ENCODE results near the gene EOLA2.
"Not testable (repeated sequence)": the region's sequence is repeated elsewhere in the genome, so short reads cannot be mapped to it uniquely, and the experiment has no call there.

EOLA2 gene

GRCh38 chrX:149932150-149932549 is 6.1 kb downstream of the EOLA2 start:
- not testable (repeated sequence) for DNase-seq

- DNase-seq, result not testable (repeated sequence)
These were observed 6.9 kb downstream of the EOLA2 start for GRCh38 chrX:149931355-149931754.

- DNase-seq, result not testable (repeated sequence)
These were observed 8.9 kb downstream of the EOLA2 start, which contains the start of gene HSFX4 for GRCh38 chrX:149929400-149929799. Gene HSFX4 (plus strand): TSS chrX:149929573. CDS start chrX:149929645, 72 bp downstream.

- not testable (repeated sequence) for DNase-seq
These were observed 9.7 kb downstream of the EOLA2 start for GRCh38 chrX:149928635-149929034.

GRCh38 chrX:149927964-149928258 is 10.4 kb downstream of the EOLA2 start:
- DNase-seq, result not testable (repeated sequence)

- not testable (repeated sequence) for DNase-seq
These were observed 10.9 kb downstream of the EOLA2 start for GRCh38 chrX:149927245-149927963.

GRCh38 chrX:149924434-149924833 is 13.9 kb downstream of the EOLA2 start:
- not testable (repeated sequence) for DNase-seq

GRCh38 chrX:149923836-149924235 is 14.5 kb downstream of the EOLA2 start:
- not testable (repeated sequence) for DNase-seq

- DNase-seq, result no peak
These were observed 21.4 kb downstream of the EOLA2 start for GRCh38 chrX:149916745-149917392.

- no peak for DNase-seq
These were observed 28.1 kb downstream of the EOLA2 start for GRCh38 chrX:149910178-149910695.

GRCh38 chrX:149909324-149910177 is 28.7 kb downstream of the EOLA2 start:
- no peak for DNase-seq

GRCh38 chrX:149908727-149909126 is 29.6 kb downstream of the EOLA2 start:
- DNase-seq, result no peak

GRCh38 chrX:149908308-149908707 is 30.0 kb downstream of the EOLA2 start:
- DNase-seq, result no peak

- no peak for DNase-seq
These were observed 34.2 kb downstream of the EOLA2 start for GRCh38 chrX:149903889-149904748.

GRCh38 chrX:149898554-149898953 is 39.7 kb downstream of the EOLA2 start:
- DNase-seq, result no peak

- not testable (repeated sequence) for DNase-seq
These were observed 47.5 kb downstream of the EOLA2 start for GRCh38 chrX:149890828-149891227.
